Loucy (cell line): ENCODE data around the gene ADH1C.

Source experiments
- EZH2phosphoT487 ChIP-seq: fragments of 200-600 bp; IDR thresholded peaks from 2 replicates; pipeline ENCODE4 v1.6.1; 2018; ENCODE audit warnings: antibody characterized with exemption, mild to moderate bottlenecking, moderate library complexity, borderline replicate concordance
- TF ChIP-seq, protein P1 (sequence below): fragments of 200-600 bp; sonication (generic); conservative IDR thresholded peaks from 2 replicates; pipeline ENCODE4 v1.5.1; 2014; ENCODE audit warnings: mild to moderate bottlenecking, antibody characterized with exemption, low read length

DNA sequence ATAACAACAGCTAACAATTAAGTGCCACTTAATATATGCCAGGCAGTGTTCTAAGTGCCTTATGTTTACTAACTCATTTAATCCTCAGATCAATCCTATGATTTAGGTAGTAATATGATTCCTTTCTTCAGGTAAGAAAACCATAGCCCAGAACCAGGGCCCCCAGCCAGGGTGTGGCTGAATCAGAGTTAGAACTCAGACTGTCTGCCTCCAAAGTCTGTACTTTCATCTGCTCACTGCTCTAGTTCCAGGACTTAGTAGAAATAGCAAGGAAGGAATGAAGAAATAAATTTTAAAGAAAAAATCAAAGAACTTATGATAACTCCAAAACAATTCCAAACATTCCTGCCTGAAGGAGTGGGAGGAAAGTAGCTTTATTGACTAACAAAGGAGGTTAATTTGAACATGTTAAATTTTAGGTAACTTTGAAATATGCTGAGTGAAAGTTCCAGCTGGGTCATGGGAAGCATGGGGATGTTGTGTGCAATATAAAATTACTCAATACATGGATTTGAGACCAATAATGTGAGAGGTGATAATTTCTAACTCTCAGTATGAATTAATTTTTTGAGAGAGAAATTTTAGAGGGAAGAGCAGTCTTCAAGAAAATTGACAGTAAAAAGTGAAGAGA is 8.8 kb upstream of the ADH1C start:
- TF ChIP-seq EZH2phosphoT487 = no peak
- TF ChIP-seq, protein P1, sequence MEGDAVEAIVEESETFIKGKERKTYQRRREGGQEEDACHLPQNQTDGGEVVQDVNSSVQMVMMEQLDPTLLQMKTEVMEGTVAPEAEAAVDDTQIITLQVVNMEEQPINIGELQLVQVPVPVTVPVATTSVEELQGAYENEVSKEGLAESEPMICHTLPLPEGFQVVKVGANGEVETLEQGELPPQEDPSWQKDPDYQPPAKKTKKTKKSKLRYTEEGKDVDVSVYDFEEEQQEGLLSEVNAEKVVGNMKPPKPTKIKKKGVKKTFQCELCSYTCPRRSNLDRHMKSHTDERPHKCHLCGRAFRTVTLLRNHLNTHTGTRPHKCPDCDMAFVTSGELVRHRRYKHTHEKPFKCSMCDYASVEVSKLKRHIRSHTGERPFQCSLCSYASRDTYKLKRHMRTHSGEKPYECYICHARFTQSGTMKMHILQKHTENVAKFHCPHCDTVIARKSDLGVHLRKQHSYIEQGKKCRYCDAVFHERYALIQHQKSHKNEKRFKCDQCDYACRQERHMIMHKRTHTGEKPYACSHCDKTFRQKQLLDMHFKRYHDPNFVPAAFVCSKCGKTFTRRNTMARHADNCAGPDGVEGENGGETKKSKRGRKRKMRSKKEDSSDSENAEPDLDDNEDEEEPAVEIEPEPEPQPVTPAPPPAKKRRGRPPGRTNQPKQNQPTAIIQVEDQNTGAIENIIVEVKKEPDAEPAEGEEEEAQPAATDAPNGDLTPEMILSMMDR = no peak
